GM18511 (cell line): Measurements from ENCODE around the gene PRKAG2.
"Not testable (repeated sequence)": the region's sequence is repeated elsewhere in the genome, so short reads cannot be mapped to it uniquely, and the experiment has no call there.

Experiments
- ATAC-seq: cut with Tn5 transposase; IDR thresholded peaks from one replicate; pipeline ENCODE4 v1.9.1; 2021; ENCODE audit warnings: mild to moderate bottlenecking, moderate library complexity; ENCODE audit not compliant: unreplicated experiment

PRKAG2 gene

DNA sequence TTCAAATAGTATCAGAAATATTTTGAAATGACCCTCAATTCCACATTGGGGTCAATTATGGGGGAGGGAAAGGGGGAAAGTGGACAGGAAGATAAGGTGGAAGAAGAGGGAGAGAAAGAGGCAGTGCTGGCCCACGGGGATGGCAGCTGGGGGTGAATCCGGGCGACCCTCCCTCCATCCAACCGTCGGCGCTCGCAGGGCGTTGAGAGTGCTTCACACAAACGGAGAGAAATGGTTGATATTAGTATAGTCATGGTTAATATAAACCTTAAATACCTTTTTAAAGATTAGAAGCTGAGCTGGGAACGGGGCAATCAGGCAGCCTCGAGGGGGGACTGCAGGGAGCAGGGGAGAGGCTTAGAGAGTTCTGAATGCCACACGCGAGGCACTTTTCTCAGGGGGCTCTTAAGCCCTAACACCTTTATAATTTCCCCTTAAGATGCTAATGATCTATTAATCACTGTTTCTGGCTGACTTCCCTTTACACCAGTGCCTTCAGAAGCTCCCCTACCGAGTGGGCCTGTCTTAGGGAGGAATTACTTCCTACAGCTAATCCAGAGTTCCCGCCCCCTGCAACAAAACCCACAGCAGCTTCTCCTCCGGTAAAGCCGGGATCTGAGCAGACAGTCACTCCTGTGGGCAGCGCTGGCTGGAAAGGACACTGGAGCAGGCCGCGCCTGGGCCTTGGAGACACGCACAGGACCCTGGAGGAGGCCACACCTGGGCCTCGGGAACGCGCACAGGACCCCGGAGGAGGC, 39.5 kb downstream of the PRKAG2 start:
- no peak for ATAC-seq

DNA sequence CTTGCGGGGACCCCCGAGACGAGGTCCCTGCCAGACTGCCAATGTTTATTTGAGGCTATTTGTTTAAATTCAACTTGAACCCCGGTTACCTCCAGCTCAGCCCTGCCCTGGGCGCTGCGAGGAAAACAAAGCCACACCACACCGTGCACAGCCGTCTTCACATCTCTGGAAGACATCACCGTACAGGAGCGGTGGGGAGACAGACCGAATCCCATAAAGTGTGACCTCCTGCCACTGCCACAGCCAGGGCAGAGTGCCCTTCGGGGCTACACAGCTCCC, 40.0 kb downstream of the PRKAG2 start:
- no peak for ATAC-seq

DNA sequence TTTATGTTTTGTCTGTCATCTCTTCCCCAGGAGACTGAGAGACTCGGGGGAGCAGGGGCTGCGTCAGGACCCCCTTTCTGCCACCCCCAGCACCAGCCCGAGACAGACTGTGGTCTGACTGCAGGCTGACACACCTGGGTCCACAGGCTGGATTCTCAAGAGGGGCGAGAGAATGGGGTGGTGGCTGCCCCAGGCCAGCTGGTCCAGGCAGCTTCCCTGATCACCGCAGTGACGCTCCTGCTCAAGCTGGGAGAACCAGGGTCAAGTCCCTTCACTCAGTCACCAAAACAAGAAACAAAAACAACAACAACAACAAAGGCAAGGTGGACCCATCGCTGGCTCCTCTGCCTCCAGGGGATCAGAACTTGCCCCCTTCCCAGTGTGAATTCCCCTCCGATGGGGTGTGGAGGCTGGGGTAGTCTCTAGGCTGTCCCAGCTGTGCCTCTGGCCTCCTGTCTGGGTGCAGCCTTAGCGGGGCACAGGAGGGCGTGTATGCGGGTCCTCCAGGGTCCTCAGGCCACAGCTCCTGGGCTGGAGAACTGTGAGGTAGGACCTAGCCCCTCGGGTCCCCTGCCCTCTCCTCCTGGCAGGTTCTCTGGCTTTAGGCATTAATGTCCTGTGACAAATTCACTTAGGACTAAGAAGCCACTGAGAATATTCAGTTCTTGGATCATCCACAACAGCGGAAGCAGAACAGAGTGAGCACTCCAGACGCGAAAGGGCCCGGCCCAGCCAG, 40.6 kb downstream of the PRKAG2 start:
- no peak for ATAC-seq

DNA sequence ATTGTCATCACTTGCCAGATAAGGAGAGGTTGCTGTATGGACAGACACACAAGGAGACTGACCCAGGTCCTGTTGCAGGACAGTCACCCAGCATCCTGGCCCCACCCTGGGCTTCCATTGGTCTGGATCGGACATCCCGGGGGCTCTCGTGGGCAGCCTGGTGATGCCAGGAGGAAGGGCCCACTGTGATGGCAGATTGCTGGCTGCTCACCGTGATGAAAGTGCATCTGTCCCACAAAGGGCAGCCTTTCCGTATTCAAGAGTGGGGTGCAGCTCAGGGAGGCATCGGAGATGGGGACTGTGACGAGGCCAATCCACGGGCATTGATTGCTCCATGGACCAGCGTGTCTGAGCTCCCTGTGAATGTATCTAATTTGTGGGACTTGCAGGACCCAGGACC, 41.3 kb downstream of the PRKAG2 start:
- no peak for ATAC-seq

DNA sequence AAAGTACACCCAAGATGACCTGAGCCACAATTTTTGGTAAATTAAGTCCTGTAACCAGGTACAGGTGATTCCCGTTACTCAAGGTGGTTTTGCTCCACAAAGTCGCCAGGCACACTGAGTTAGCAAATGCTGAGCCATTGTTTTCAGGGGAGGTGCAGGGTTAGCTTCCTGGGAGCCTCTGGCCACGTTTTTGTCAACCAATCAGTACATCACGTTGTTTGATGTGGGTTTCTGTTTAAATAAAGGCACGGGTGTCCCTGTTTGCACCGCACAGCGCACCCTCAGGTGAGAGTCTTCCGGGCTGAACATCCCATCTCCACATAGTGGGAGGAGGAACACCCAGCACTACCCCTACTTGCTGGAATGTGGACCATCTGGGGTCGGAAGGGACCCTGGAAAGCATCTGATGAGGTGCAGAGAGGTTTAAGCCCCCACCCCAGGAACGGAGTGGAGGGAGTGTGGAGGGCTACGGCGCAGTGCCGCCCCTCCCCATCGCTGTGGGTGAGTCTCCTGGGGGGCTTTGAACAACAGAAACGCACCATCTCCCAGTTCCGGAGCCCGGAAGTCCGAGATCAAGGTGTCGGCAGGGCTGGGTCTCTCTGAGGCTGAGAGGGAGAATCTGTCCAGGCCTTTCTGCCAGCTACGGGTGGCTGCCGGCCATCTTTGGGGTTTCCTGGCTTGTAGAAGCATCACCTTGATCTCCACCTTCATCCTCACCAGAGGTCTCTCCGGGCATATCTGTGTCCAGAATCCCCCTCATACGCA, 42.5 kb downstream of the PRKAG2 start:
- ATAC-seq = no peak

DNA sequence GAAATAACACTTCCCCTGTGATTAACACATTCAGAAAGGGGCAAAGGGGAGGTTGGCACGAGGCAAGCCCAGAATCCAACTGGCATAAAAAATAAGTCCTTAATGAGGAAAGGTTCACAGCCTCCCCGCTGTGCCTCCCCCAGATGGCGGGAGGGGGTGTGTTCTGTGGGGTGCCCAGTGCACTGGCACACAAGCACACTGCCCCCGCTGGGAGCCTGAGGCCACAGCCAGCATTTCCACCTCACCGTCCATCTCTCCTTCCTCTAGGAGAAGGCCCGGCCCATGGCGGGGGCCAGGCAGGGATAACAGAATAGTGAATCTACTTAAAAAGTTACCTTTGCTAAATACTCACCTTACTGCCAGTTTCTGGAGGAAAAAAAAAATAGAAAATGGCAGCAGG, 43.2 kb downstream of the PRKAG2 start:
- no peak for ATAC-seq

DNA sequence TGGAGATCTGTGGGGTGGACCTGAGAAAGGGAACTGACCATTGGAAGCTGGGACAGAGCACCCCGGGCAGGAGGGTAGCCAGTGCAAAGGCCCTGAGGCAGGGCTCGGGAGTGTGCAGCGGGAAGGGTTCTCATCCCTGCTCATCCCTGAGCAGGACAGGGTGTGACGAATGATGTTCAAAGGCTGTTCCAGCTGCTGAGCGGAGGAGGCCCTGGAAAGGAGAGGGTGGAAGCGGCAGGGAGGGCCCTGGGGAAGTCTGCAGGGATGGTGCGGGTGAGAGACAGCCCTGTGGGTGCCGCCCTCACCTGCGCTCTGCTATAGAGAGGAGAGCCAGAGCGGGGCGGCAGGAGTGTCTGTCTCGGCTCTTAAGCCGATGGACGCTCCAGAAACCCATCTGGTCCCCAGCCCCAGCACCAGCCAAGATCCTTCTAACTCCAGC, 43.7 kb downstream of the PRKAG2 start:
- no peak for ATAC-seq

DNA sequence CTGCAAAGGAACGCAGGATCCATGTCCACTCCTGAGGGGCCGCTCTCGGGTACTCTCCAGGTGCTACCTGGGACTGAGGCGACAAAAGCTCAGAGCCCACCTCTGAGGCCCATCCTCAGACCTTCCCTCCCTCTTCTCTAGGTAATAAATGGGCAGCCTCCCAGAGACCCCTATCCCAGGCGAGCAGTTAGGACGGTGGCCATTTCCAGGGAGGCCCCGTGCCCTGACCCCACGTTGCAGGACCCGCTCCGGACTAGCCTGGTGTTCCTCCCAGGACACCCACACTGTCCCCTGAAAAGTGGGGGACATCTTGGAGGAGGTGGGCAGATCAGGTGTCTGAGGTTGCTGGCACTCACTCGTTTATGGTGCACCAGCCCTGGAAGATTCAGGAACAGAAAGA, 44.3 kb downstream of the PRKAG2 start:
- no peak for ATAC-seq

DNA sequence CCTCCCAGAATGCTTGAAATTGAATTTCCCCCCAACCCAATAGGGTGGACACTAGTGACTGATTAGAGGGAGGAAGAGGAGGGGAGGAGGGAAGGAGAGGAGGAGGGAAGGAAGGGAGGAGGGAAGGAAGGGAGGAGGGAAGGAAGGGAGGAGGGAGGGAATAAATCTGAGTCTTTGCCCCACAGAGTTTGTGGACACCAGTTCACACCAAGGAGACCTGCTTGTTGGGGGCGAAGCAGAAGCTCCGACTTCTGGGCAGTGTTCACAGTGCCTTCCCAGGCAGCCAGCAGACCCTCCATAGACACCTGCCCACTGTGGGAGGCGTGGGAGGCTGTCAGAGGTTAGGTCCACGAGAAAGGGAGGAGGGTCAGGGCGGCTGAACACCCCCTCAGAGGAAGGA, 44.8 kb downstream of the PRKAG2 start:
- no peak for ATAC-seq

DNA sequence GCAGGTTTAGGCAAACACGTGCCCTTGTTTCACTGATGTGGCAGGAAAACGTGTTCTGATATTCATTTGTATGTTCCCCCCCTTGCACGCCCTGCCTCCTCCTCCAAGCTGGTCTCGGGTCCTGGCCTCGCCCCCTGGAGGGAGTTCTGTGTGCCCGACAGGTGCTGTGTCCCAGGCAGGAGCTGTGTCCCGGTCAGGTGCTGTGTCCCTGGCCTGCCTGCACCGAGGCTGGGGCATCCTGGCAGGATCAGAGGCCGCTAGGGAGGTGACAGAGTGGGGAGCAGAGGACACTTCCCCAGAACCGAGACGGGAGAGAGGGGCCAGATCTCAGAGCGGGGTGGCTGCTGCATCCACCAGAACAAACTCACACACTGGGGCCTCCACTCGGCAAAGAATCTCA, 45.3 kb downstream of the PRKAG2 start:
- no peak for ATAC-seq

DNA sequence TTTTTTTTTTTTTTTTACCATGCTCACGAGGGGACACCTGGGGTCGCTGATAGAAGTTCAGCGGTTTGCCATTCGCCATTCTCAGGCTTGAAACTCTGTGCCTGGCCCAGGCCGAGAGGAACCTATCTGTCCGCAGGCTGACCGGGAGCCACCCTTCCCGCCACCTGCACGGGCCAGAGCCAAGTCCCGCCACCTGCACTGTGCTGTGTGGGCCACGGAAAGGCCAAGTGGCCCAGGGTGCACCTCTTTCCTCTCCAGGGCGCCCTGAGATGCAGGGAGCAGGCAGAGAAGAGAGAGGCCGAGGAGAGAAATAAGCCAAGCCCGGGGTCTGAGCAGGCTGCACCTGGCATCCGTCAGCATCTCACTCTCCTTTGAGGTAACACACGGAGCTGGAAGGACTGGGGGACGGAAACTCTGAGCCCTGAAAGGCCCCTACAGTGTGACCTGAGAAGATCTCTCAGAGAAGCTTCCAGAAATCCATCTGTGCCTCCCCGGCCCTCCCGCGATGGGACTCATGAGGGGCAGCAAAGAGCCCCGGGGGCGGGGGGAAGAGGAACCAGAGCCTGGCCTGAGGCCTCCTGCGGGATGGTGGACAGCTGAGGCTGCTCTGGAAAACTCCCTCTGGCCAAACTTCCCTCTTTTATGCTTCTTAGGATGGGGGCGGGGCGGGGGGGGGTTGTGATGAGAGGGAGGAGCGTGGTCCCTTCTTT, 46.6 kb downstream of the PRKAG2 start:
- ATAC-seq = no peak

DNA sequence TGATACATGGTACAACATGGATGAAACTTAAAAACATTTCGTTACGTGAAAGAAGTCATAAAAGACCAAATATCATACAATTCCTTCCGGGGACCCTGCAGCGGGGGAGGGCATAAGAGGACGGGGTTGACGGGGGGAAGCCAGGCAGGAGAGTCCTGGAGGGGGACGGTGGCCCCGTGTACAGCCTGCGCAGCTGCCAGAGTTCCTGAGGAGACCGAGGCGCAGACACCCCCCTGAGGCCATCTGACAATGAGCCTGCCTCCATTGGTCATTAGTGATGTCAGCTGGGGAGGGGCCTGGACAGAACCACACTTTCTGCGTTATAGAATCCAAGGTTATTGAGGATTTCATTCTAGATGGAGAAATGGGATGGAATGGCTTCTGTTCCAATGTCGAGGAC, 47.2 kb downstream of the PRKAG2 start:
- ATAC-seq = no peak

DNA sequence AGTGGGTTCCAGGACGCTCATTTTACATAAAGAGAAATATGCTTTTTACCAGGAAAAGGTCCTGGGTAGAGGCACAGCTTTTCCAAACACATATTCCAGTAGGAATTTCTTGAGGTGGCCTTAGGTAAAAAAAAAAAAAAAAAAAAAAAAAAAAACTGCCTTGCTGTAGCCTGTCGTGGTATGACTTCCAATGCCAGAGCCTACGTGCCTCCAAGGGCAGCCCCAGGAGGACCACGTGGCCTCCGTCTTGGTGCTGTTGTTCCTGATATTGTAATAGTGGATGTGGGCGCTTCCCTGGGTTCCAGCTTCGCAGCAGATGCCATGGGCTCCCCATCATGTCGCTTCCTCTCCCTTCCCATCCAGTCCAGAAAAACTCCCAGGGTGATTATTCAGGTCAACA, 49.3 kb downstream of the PRKAG2 start:
- ATAC-seq = no peak

DNA sequence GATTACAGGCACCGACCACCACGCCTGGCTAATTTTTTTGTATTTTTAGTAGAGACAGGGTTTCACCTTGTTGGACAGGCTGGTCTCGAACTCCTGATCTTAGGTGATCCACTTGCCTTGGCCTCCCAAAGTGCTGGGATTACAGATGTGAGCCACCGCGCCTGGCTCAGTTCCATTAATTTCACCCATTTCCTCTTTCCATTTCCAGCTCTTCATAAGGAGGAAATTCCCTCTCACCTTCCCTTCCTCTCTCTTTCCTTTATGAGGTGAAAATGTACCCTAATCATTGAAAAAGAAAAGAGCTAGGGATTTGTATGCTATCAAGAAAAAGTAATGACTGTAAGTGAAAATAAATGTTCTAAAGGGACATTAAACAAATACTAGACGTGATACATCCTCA, 50.6 kb downstream of the PRKAG2 start:
- not testable (repeated sequence) for ATAC-seq

DNA sequence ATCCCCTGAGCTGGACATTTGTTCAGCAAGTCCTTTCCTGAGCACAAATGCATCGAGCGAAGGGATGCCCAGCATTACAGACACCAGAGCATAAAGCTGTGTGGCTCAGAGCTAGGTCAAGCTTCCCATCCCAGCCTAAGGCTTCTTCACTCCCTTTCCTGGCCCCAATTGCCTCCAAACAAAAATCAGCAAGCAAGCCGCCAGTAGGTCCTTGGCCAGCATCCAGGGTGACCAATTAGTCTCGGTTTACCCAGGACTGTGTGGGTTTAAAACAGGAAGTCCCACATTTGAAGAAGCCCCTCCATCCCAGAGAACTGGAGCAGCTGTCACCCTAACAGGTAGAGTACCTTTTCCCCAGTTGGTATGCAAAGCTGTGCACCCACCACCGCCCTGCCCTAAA, 51.2 kb downstream of the PRKAG2 start:
- ATAC-seq = no peak

DNA sequence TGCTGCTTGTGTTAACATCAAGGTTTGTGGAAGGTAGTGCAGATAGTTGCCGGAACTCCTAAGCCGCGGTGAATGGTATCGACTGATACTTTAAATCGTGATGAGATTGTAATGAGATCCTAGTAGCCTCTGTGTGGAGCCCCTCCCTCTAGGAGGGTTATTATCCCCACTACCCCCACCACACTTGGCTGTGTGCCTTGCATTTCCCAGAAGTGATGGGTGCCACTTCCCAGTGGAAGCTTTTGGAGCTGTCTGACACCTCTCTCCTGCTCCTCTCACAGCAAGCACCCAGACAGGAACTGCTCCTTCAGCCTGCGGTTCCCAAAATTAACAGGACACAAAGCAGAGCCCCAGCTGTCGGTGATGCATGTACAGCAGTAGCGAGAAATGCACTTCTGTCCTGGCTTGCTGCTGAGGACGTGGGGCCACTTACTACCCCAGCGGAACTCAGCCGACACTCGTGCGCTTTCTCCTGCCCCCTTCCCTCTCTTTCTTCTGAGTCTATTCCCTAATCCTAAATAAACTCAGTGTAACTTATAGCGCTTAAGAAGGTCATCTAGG, 52.5 kb downstream of the PRKAG2 start:
- no peak for ATAC-seq

DNA sequence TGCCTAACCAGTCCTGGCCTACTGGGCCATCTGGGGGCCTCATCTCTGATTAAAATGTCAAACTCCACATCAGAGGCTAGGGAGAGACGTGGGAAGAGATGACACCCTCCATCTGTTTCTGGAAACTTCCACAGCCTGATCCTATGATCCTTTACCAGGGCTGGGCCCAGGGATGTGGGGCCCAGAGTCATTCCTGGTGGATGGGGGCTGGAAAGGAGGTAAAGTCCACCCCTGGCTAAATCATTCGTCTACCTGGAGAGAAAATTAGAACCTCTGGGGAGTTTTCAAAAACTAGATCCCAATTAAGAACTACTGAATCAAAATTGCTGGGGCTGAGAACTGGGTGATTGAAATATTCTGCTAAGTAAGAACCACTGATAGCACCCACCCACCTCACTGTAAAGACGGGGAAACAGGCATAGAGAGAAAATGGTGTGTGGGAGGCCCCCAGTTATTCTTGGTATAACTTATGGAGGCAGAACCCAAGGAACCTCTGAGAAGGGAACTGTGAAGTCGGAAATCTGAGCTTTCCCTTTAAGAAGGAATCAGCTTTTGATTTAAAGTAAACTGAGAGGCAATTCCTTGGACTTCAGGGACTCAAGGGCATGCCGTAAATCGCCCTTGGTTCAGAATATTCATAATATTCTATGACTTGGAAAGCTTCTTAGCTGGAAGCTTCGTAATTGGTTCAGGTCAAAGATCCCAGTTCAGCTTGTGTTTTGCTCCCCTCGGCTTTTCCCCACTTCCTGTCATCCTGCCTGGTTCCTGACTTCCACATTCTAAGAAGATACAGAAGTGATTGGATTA, 53.1 kb downstream of the PRKAG2 start:
- no peak for ATAC-seq

DNA sequence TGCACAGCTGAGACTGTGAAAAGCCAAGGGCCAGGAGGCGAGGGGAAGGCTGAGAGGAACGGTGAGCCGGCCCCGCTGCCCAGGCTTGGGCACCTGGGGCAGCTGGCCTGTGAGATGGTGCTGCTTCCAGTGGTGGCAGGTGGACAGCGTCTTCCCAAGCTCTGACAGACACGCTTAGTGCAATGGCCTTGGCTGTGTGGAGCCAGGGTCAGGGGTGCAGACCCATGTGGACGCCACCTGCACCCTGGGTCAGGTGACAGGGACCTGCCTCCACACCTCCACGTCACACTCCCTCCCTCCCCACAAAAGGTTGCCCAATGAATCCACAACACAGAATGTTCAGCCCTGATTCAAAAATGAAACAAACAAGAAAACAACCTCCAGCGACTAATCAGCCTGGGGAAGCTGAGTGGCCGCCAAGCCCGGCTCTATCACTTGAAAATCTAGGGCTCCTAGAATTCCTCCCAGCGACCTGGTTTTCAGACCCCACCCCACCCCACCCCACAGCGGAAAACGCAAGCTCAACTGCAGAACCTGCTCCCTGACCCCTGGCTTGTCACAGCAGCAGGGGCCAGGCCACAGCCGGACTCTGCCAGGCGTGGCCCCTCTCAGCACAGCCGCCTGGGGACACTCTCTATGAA, 54.3 kb downstream of the PRKAG2 start:
- no peak for ATAC-seq

DNA sequence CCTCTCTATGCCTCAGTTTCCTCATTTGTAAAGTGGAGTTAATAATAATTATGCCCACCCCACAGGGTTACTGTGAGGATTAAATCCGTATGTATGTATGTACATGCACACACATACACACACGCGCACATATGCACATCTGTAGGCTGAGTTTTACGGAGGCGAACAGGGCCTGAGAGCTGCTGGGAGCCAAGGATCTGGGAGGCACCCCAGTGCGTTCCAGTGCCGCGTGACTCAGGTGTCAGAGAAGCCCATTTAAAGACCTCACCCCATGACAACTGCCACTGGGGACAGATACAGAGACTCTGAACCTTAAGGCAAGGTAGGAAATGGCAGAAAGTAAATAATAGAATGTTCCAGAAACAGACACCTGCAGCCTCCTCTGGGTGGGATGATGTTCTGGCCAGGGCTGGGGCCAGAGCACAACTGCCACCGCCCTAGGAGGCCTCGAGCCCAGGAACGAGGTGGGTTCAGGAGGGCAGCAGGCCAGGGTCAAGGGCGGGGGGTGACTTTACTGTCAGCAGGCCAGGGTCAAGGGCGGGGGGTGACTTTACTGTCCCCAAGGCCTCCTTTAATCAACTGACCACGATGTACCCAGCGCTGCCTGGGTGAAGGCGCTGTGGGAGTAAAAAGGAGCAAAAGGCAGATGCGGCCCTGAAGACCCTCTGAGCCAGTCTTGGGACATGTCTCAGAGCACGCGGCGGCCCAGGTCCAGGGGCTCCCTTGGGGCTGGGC, 54.9 kb downstream of the PRKAG2 start:
- no peak for ATAC-seq
